ENCODE results near the gene NOP56.

- TF ChIP-seq CTCF (conservative IDR thresholded peaks at IDR 0.05 in 1 of 2, IDR thresholded peaks at IDR 0.05 in 1 of 2; ENCODE audit: extremely low read depth in 1 of 2, insufficient read depth in 1 of 2, low read depth in 1 of 2, low read length in 2 of 2) = no peak
- no peak for TF ChIP-seq EZH2 (IDR thresholded peaks at IDR 0.05; ENCODE audit: borderline replicate concordance, low read length)
Measured at GRCh38 chr20:2637246-2637645, 15.2 kb upstream of the NOP56 start.

All from mammary epithelial cell (primary cell).